ENCODE measurements around the gene RAB27A.

- no peak for TF ChIP-seq CTCF (IDR thresholded peaks at IDR 0.05)
- TF ChIP-seq POLR2A (IDR thresholded peaks at IDR 0.05), result no peak
These were observed 105.9 kb downstream of the RAB27A start for GRCh38 chr15:55183679-55184078.

All from body of pancreas (tissue), 4 donors.